ENCODE data around the gene PCGF3. TPM values are rescaled to one million over a fixed set of nuclear protein-coding genes. Genes with fewer than 3 reads are reported as not detected.
"Not testable (repeated sequence)": the region's sequence is repeated elsewhere in the genome, so short reads cannot be mapped to it uniquely, and the experiment has no call there.

The PCGF3 gene
- total RNA-seq, 4 donors from 2014 or later = 17.7 to 80.6 (median 53.4) TPM

DNA sequence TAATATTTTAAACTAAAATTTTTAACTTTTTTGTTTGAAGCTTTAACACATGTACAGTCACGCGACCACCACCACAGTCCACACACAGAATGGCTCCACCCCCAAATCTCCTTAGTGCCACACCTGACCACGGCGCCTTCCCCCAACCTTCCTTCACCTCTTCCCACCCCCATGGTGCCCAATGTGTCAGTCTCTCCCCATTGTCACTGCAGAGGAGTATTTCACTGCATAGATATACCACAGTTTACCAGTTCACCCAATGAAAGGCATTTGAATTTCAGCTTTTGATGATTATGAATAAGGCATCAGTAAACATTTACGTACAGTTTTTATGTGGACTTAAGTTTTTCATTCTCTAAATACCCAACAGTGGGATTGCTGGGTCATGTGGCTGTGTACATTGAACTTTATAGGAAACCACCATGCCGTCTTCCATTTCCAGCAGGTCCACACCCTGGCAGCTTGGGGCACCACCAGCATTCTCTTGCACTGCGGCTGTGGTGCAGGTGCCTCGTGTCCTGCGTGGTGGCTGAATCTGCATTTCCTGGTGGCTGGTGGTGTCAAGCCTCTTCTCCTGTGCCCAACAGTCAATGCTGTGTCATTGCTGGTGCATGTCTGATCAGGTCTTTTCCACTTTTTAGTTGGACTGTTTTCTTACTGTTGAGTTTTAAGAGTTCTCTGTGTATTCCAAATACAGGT, 71.3 kb downstream of the PCGF3 start:
- no peak overlapping the region for H3K27ac ChIP-seq
- H3K36me3 ChIP-seq = no peaks in the 10 kb centered on the region
- intact Hi-C loops (cut with DNase I; ENCODE audit: low total_unique reads) = no loop called here
- no peaks in the 10 kb centered on the region for H3K9me3 ChIP-seq
- H3K27me3 ChIP-seq = no peaks in the 10 kb centered on the region
- TF ChIP-seq, protein P1, sequence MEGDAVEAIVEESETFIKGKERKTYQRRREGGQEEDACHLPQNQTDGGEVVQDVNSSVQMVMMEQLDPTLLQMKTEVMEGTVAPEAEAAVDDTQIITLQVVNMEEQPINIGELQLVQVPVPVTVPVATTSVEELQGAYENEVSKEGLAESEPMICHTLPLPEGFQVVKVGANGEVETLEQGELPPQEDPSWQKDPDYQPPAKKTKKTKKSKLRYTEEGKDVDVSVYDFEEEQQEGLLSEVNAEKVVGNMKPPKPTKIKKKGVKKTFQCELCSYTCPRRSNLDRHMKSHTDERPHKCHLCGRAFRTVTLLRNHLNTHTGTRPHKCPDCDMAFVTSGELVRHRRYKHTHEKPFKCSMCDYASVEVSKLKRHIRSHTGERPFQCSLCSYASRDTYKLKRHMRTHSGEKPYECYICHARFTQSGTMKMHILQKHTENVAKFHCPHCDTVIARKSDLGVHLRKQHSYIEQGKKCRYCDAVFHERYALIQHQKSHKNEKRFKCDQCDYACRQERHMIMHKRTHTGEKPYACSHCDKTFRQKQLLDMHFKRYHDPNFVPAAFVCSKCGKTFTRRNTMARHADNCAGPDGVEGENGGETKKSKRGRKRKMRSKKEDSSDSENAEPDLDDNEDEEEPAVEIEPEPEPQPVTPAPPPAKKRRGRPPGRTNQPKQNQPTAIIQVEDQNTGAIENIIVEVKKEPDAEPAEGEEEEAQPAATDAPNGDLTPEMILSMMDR (IDR thresholded peaks at IDR 0.05) = no peak
- no peak for TF ChIP-seq POLR2A (IDR thresholded peaks at IDR 0.05)
- no peak overlapping the region for H3K4me3 ChIP-seq
- no peak for DNase-seq
- H3K4me1 ChIP-seq = peaks cover 3 to 11% of the 10 kb centered on the region in 2 donors

DNA sequence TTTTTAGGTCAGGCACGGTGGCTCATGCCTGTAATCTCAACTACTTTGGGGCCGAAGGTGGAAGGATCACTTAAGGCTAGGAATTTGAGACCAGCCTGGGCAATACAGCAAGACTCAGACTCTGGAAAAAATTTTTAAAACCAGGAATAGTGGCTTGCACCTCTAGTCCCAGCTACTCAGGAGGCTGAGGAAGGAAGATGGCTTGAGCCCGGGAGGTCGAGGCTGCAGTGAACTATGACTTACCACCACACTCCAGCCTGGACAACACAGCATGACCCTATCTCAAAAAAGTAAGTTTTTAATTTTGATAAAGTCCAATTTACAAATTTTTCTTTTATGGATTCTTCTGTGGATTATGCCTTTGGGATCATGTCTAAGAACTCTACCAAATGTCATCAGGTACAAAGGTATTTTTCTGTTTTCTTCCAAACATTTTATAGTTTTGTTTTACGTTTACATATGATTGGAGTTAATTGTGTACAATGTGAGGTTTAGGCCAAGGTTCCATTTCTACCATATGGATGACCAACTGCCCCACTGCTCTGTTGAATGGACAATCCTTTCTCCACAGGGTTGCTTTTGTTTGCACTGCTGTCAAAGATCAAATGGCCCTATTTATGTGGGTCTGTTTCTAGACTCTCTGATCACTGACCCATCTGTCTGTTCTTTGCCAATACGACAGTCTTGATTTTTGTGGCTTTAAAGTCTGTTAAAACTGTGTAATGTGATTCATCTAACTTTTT, 72.1 kb downstream of the PCGF3 start:
- H3K9me3 ChIP-seq = no peaks in the 10 kb centered on the region
- no peak for DNase-seq
- no peak overlapping the region for H3K4me3 ChIP-seq
- H3K4me1 ChIP-seq = peaks cover 3 to 9% of the 10 kb centered on the region in 2 donors
- no peak for TF ChIP-seq POLR2A (IDR thresholded peaks at IDR 0.05)
- TF ChIP-seq, protein P1 (IDR thresholded peaks at IDR 0.05) = no peak
- H3K27ac ChIP-seq = no peak overlapping the region
- no peaks in the 10 kb centered on the region for H3K27me3 ChIP-seq
- no peaks in the 10 kb centered on the region for H3K36me3 ChIP-seq
- intact Hi-C loops (cut with DNase I; ENCODE audit: low total_unique reads) = no loop called here

DNA sequence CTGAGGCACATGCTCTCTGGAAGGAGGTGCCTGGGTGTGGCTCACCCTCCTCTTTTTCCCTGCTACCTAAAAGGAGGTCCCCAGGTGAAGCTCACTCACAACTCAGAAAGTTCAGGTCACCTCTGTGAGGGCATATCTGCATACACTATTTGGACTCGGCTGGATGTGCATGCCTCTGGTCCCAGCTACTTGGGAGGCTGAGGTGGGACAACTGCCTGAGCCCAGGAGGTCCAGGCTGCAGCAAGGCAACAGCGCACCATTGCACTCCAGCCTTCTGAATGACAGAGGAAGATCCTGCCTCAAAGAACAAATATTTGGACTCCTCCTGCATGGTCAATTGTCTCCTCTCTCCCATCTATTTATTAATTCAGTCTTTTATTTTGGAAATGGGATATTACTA, 73.9 kb downstream of the PCGF3 start:
- no peak overlapping the region for H3K4me3 ChIP-seq
- TF ChIP-seq POLR2A (IDR thresholded peaks at IDR 0.05) = no peak
- TF ChIP-seq, protein P1 (IDR thresholded peaks at IDR 0.05) = no peak
- intact Hi-C loops (cut with DNase I; ENCODE audit: low total_unique reads) = no loop called here
- H3K36me3 ChIP-seq = no peaks in the 10 kb centered on the region
- H3K9me3 ChIP-seq = no peaks in the 10 kb centered on the region
- DNase-seq = no peak
- peaks cover 3 to 7% of the 10 kb centered on the region in 2 donors for H3K4me1 ChIP-seq
- H3K27me3 ChIP-seq = no peaks in the 10 kb centered on the region
- H3K27ac ChIP-seq = no peak overlapping the region

- H3K27ac ChIP-seq = peak overlapping the region in 1 of 2 donors; percentile 79
- intact Hi-C loops (cut with DNase I; ENCODE audit: low total_unique reads); H3K36me3 ChIP-seq; H3K27me3 ChIP-seq; H3K9me3 ChIP-seq; DNase-seq; H3K4me1 ChIP-seq: not testable (repeated sequence)
- H3K4me3 ChIP-seq = peak overlapping the region; percentile 97 to 98
Measured at GRCh38 chr4:780255-780654, 74.6 kb downstream of the PCGF3 start.

DNA sequence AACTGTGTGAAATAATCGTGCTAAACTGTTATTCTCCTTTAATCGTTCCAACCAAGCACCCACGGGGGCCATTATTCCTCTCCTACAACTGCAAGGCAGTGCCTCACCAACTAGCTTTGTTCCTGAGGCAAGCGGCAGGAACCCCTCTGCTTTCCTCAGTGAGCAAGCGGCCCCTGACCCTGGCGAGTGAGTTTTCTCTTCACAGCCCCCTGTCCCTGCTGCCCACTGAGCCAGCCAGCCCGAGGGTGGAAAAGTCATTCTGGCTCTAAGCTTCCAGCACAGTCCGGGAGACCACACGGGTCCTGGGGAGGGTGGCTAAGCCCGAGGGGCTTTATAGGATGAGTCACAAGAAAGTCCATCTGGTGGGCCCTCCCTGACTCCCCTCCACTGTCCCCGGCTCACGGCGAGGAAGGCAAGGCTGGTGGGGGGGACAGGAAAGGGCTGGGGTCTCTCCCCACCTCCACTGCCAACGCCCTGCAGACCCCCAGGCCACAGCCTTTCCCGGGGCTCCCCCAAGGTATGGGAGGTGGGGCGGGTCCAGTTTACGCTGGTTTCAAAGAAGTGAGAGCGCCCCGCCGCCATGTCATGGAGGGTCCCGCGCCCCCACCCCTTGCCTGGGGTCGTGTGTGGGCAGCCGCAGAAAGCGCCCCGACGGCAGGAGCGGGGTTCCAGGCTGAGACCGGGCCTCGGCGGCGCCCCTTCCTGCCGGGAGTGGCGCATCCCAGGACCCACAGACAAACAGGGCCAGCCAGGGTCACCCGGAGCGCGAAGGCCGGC, 75.3 kb downstream of the PCGF3 start:
- peak overlapping the region; percentile 97 to 98 for H3K4me3 ChIP-seq
- H3K9me3 ChIP-seq = no peaks in the 10 kb centered on the region
- no peaks in the 10 kb centered on the region for H3K27me3 ChIP-seq
- intact Hi-C loops (cut with DNase I; ENCODE audit: low total_unique reads) = no loop called here
- peaks cover 3 to 13% of the 10 kb centered on the region in 2 donors for H3K4me1 ChIP-seq
- H3K36me3 ChIP-seq = no peaks in the 10 kb centered on the region
- no peak for DNase-seq
- H3K27ac ChIP-seq = peak overlapping the region; percentile 79 to 89
- TF ChIP-seq POLR2A (IDR thresholded peaks at IDR 0.05) = no peak
- TF ChIP-seq, protein P1 (IDR thresholded peaks at IDR 0.05) = no peak

Data from uterus (tissue), 4 donors.